GM12878 (cell line): ENCODE measurements around the gene HS6ST1. TPM values are rescaled to one million over a fixed set of nuclear protein-coding genes. Genes with fewer than 3 reads are reported as not detected.

Source experiments
- CHD4 ChIP-seq: fragments of 200-600 bp; sonication (generic); IDR thresholded peaks from 2 replicates; pipeline ENCODE4 v1.6.1; 2016; ENCODE audit warnings: mild to moderate bottlenecking
- ESRRA ChIP-seq: IDR thresholded peaks from 2 replicates; pipeline ENCODE4 v1.6.1; 2012; ENCODE audit warnings: mild to moderate bottlenecking, low read length, improper control_type of control experiment
- EZH2 ChIP-seq: IDR thresholded peaks from 2 replicates; pipeline ENCODE4 v1.6.1; 2012; ENCODE audit warnings: low read depth, mild to moderate bottlenecking, control low read depth, inconsistent platforms, low read length, borderline replicate concordance; ENCODE audit not compliant: control insufficient read depth
- RAD51 ChIP-seq: fragments of 450-650 bp; IDR thresholded peaks from 2 replicates; pipeline ENCODE4 v1.6.1; 2016; ENCODE audit warnings: moderate library complexity, mild to moderate bottlenecking, inconsistent platforms
- RBBP5 ChIP-seq: fragments of 200-600 bp; sonication (generic); conservative IDR thresholded peaks from 2 replicates; pipeline ENCODE4 v1.6.1; 2016
- RELA ChIP-seq: fragments of 450-650 bp; IDR thresholded peaks from 2 replicates; pipeline ENCODE4 v1.8.0; 2014; ENCODE audit warnings: borderline replicate concordance; ENCODE audit not compliant: partially characterized antibody
- SUPT20H ChIP-seq: IDR thresholded peaks from 2 replicates; pipeline ENCODE4 v1.6.1; 2011; ENCODE audit warnings: low read depth, mild to moderate bottlenecking, low read length, moderate library complexity, borderline replicate concordance; ENCODE audit not compliant: control insufficient read depth
- polyA plus RNA-seq, 11 experiments: library from polyadenylated mRNA; depleted of rRNA in 4 of 11; unstranded in 6 of 11; stranded (reverse) in 5 of 11; fragments of >200 nt; fragmentation: Nextera tagmentation in 4 of 11; fragmentation: Illumina TruSeq in 1 of 11; extraction: Ambion mirVana in 4 of 11; extraction: Trizol in 1 of 11; gene quantifications; 1 replicate in 1 of 11; 2 replicates in 10 of 11; pipeline versions ENCODE4 v1.2.1 to v1.2.3, GENCODE V29; 2011 to 2016; ENCODE audit warnings: inconsistent platforms in 2 of 11, missing spikeins in 2 of 11, low read depth in 1 of 11
- total RNA-seq, 4 experiments: library from RNA; depleted of rRNA in 3 of 4; stranded (reverse); fragments of >200 nt in 3 of 4; fragmentation: Illumina TruSeq in 1 of 4; extraction: Trizol in 1 of 4; gene quantifications; 2 replicates each; pipeline versions ENCODE4 v1.2.1 to v1.2.3, GENCODE V29; 2013 to 2021
- TF ChIP-seq, protein P1 (sequence below): IDR thresholded peaks from 2 replicates; pipeline ENCODE4 v1.6.1; 2012; ENCODE audit warnings: improper control_type of control experiment, low read depth, low read length; ENCODE audit not compliant: insufficient replicate concordance
- TF ChIP-seq, protein P2 (sequence below): fragments of 150-350 bp; IDR thresholded peaks from 2 replicates; pipeline ENCODE4 v1.6.1; 2016; ENCODE audit warnings: low read depth, low read length

The HS6ST1 gene
- total and polyA plus RNA-seq, 10 of the 15 experiments (the other 5 are each of a cell fraction or from before 2014, with no cell fraction given) = 0.48 to 17.0 (median 4.7) TPM

DNA sequence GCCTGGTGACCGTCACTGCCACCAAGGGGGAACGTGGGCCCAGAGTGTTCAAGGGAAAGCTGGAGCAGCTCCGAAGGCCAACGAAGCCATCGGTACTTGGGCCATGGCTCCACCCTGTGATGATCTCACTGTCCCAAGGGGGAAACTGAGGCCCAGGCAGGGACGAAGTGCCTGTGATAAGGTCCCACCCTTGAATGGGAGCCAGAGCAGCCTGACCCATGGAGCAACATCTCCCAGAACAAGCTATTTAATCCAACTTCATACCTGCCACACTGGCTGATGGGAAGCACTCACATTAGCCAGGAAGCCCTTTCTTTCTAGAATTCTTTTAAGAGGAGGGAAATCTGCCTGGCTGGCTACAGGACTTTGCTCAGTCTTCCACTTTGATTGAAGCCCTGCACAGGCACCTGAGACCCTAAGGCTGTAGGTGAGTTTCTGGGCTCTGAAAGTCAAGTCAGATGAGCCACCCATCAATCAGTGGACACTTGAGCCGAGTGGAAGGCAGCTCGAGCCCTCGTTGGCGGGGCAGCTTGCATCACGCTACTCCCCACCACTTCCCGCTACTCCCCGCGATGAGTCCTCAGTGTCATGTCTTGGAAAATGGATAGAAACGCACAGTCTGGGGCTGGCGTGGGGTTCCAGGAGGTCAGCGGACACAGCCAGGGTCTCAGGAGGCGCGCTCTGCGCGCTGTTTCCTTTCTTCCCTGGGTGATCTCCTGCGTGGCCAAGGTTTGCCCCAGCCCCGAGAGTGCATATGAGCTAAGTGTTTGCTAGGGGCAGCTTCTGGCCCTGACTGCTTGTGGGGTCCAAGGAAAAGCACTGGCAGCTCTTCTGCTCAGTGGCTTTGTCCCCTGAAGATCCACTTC, 2.5 kb upstream of the HS6ST1 start (continued):
- TF ChIP-seq, protein P1, sequence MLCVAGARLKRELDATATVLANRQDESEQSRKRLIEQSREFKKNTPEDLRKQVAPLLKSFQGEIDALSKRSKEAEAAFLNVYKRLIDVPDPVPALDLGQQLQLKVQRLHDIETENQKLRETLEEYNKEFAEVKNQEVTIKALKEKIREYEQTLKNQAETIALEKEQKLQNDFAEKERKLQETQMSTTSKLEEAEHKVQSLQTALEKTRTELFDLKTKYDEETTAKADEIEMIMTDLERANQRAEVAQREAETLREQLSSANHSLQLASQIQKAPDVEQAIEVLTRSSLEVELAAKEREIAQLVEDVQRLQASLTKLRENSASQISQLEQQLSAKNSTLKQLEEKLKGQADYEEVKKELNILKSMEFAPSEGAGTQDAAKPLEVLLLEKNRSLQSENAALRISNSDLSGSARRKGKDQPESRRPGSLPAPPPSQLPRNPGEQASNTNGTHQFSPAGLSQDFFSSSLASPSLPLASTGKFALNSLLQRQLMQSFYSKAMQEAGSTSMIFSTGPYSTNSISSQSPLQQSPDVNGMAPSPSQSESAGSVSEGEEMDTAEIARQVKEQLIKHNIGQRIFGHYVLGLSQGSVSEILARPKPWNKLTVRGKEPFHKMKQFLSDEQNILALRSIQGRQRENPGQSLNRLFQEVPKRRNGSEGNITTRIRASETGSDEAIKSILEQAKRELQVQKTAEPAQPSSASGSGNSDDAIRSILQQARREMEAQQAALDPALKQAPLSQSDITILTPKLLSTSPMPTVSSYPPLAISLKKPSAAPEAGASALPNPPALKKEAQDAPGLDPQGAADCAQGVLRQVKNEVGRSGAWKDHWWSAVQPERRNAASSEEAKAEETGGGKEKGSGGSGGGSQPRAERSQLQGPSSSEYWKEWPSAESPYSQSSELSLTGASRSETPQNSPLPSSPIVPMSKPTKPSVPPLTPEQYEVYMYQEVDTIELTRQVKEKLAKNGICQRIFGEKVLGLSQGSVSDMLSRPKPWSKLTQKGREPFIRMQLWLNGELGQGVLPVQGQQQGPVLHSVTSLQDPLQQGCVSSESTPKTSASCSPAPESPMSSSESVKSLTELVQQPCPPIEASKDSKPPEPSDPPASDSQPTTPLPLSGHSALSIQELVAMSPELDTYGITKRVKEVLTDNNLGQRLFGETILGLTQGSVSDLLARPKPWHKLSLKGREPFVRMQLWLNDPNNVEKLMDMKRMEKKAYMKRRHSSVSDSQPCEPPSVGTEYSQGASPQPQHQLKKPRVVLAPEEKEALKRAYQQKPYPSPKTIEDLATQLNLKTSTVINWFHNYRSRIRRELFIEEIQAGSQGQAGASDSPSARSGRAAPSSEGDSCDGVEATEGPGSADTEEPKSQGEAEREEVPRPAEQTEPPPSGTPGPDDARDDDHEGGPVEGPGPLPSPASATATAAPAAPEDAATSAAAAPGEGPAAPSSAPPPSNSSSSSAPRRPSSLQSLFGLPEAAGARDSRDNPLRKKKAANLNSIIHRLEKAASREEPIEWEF = no peak
- TF ChIP-seq RBBP5 (no peak), EZH2 (no peak), CHD4 (no peak), RAD51 (no peak), SUPT20H (no peak), RELA (no peak), ESRRA (no peak)
- TF ChIP-seq, protein P2, sequence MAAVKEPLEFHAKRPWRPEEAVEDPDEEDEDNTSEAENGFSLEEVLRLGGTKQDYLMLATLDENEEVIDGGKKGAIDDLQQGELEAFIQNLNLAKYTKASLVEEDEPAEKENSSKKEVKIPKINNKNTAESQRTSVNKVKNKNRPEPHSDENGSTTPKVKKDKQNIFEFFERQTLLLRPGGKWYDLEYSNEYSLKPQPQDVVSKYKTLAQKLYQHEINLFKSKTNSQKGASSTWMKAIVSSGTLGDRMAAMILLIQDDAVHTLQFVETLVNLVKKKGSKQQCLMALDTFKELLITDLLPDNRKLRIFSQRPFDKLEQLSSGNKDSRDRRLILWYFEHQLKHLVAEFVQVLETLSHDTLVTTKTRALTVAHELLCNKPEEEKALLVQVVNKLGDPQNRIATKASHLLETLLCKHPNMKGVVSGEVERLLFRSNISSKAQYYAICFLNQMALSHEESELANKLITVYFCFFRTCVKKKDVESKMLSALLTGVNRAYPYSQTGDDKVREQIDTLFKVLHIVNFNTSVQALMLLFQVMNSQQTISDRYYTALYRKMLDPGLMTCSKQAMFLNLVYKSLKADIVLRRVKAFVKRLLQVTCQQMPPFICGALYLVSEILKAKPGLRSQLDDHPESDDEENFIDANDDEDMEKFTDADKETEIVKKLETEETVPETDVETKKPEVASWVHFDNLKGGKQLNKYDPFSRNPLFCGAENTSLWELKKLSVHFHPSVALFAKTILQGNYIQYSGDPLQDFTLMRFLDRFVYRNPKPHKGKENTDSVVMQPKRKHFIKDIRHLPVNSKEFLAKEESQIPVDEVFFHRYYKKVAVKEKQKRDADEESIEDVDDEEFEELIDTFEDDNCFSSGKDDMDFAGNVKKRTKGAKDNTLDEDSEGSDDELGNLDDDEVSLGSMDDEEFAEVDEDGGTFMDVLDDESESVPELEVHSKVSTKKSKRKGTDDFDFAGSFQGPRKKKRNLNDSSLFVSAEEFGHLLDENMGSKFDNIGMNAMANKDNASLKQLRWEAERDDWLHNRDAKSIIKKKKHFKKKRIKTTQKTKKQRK = no peak
- TF ChIP-seq, all 136 proteins: peak for 0
